Activated naive CD8-positive, alpha-beta T cell treated with anti-CD3 and anti-CD28 coated beads, Interleukin-2, amount 10 ng/mL, durations not matched to agents 7 days and 5 days (primary cell): ENCODE measurements around the gene DLG2. TPM values are rescaled to one million over a fixed set of nuclear protein-coding genes. Genes with fewer than 3 reads are reported as not detected.

Experiments used
- ATAC-seq: fragments of 150-1000 bp; cut with Tn5 transposase; one replicate; pipeline ENCODE4 v1.10.0; 2021; ENCODE audit warnings: low read depth, moderate library complexity
- POLR2A ChIA-PET: fragments of 350-600 bp; sonication (Branson Sonifier 250); formaldehyde crosslinking; loops from one replicate; lab custom pipeline; 2021; ENCODE audit warnings: antibody characterized with exemption; lab: Charles Lee
- DNase-seq: peaks from one replicate; pipeline ENCODE4 v3.0.0; 2021
- H3K27ac Mint-ChIP-seq: one replicate; pipeline ENCODE4 v1.8.0; 2022; ENCODE audit warnings: mild to moderate bottlenecking, mixed read lengths
- H3K27me3 Mint-ChIP-seq: one replicate; pipeline ENCODE4 v1.8.0; 2022; ENCODE audit warnings: mild to moderate bottlenecking, moderate library complexity, mixed read lengths
- H3K36me3 Mint-ChIP-seq: one replicate; pipeline ENCODE4 v1.8.0; 2021; ENCODE audit warnings: mild to moderate bottlenecking, mixed read lengths
- H3K4me1 Mint-ChIP-seq: one replicate; pipeline ENCODE4 v1.8.0; 2021; ENCODE audit warnings: mixed read lengths
- H3K4me3 Mint-ChIP-seq: one replicate; pipeline ENCODE4 v1.8.0; 2022; ENCODE audit warnings: mild to moderate bottlenecking, moderate library complexity, mixed read lengths
- H3K9me3 Mint-ChIP-seq: one replicate; pipeline ENCODE4 v1.8.0; 2021; ENCODE audit warnings: mixed read lengths
- total RNA-seq, 2 experiments: library from RNA; stranded (reverse); gene quantifications; one replicate each; pipeline ENCODE4 v1.2.3, GENCODE V29; 2021

Gene DLG2
- total RNA-seq, 2 experiments from 2014 or later: 2.6 to 3.4 TPM

DNA sequence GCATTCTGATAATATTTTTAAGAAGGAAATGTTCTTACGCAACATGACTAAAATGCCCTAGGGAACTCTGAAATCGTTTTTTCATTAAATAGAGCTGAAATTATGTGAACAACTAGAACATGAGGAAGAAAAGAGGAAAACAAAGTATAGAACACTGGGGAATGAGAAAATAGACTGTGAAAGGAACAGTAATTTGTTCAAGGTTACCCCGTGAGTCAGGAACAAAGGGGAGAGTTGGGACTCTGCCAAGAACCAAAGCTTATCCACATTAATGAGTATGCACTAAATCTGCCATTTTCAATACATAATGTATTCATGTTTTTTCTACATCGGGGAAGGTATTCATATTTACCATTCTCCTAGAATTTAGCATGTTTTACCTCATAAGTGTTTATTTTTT lies 1379.2 kb downstream of the DLG2 start:
- no peak overlapping the region for H3K4me3 Mint-ChIP-seq
- ATAC-seq: no peak
- H3K36me3 Mint-ChIP-seq: no peaks in the 10 kb centered on the region
- H3K9me3 Mint-ChIP-seq: peaks cover 1% of the 10 kb centered on the region
- H3K27ac Mint-ChIP-seq: no peak overlapping the region
- no peaks in the 10 kb centered on the region for H3K4me1 Mint-ChIP-seq
- H3K27me3 Mint-ChIP-seq: no peaks in the 10 kb centered on the region
- POLR2A ChIA-PET: no interaction called here
- no peak for DNase-seq

GRCh38 chr11:84247129-84247528 lies 1380.0 kb downstream of the DLG2 start:
- Mint-ChIP-seq H3K27ac (no peak overlapping the region), H3K4me1 (no peaks in the 10 kb centered on the region), H3K9me3 (peaks cover 1% of the 10 kb centered on the region), H3K27me3 (no peaks in the 10 kb centered on the region), H3K4me3 (no peak overlapping the region), H3K36me3 (no peaks in the 10 kb centered on the region)
- POLR2A ChIA-PET: no interaction called here
- ATAC-seq (no peak), DNase-seq (no peak)

GRCh38 chr11:84243629-84244263 lies 1383.4 kb downstream of the DLG2 start:
- Mint-ChIP-seq H3K27ac (no peak overlapping the region), H3K9me3 (peaks cover 3% of the 10 kb centered on the region), H3K4me3 (no peak overlapping the region), H3K36me3 (no peaks in the 10 kb centered on the region), H3K4me1 (no peaks in the 10 kb centered on the region), H3K27me3 (no peaks in the 10 kb centered on the region)
- POLR2A ChIA-PET: no interaction called here
- no peak for ATAC-seq
- no peak for DNase-seq

- ATAC-seq: no peak
- Mint-ChIP-seq H3K4me3 (no peak overlapping the region), H3K36me3 (no peaks in the 10 kb centered on the region), H3K4me1 (no peaks in the 10 kb centered on the region), H3K9me3 (peaks cover 3% of the 10 kb centered on the region), H3K27me3 (no peaks in the 10 kb centered on the region), H3K27ac (no peak overlapping the region)
- DNase-seq: no peak
- POLR2A ChIA-PET: no interaction called here
These were observed 1385.6 kb downstream of the DLG2 start for GRCh38 chr11:84241343-84242131.

- DNase-seq (no peak), ATAC-seq (no peak)
- H3K9me3 Mint-ChIP-seq: peaks cover 3% of the 10 kb centered on the region
- no peaks in the 10 kb centered on the region for H3K36me3 Mint-ChIP-seq
- no peaks in the 10 kb centered on the region for H3K27me3 Mint-ChIP-seq
- POLR2A ChIA-PET: no interaction called here
- H3K4me1 Mint-ChIP-seq: no peaks in the 10 kb centered on the region
- no peak overlapping the region for H3K27ac Mint-ChIP-seq
- H3K4me3 Mint-ChIP-seq: no peak overlapping the region
These were observed 1386.3 kb downstream of the DLG2 start for GRCh38 chr11:84240847-84241246.

DNA sequence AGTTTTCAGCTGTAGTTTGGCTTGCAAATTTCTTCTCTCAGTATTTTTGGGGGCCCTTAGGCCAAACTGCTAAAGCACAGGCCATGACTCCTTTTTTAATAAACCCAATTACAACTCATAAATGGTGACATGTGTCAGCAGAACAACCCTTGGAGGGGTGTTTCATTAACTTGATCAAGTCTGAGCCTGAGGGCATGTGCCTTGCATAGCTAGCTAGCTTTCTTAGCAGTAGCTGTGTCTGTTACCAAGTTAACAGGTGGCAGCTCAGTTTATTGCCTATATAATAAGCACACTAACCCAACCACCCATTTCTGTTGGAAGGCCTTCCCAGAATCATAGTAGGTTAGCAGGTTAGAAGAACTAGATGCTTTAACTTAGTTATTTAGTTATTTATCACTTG lies 1390.7 kb downstream of the DLG2 start:
- ATAC-seq (no peak), DNase-seq (no peak)
- Mint-ChIP-seq H3K27me3 (no peaks in the 10 kb centered on the region), H3K27ac (no peak overlapping the region), H3K4me1 (no peaks in the 10 kb centered on the region), H3K9me3 (peaks cover 3% of the 10 kb centered on the region), H3K4me3 (no peak overlapping the region), H3K36me3 (no peaks in the 10 kb centered on the region)
- POLR2A ChIA-PET: no interaction called here

DNA sequence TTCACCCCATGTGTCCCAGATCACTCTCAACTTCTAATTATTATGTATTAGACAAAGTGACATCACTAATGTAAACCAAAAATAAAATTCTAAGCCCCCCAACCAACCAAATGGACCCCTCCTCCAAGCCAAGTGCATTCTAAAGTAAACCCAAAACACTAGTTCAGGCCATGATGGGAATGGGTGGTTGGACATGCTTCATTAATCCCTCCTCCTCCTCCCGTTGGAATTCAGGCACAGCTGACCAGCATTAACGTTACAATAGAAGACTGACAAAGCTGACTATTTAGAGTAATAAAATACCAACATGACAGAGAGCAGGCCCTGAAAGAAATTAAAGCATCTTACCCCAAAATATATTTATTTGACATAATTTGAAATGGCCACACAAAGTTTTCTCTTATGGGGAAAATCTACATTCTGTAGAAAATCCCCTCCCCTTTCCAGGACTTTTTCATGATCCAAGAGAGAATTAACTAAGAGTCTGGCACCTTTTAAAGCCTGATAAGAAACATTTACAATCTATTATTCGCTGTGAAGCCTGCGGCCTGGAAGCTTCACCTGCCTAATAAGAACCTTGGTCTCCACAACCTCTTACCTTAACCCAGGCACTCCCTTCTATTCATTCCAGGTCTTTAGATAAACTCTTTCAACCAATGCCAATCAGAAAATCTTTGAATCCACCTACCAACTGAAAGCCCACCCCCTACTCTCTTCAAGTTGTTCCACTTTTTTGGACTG lies 1392.5 kb downstream of the DLG2 start:
- H3K36me3 Mint-ChIP-seq: no peaks in the 10 kb centered on the region
- no peaks in the 10 kb centered on the region for H3K27me3 Mint-ChIP-seq
- POLR2A ChIA-PET: no interaction called here
- no peak for ATAC-seq
- H3K9me3 Mint-ChIP-seq: peaks cover 1% of the 10 kb centered on the region
- H3K4me1 Mint-ChIP-seq: no peaks in the 10 kb centered on the region
- H3K27ac Mint-ChIP-seq: no peak overlapping the region
- no peak for DNase-seq
- no peak overlapping the region for H3K4me3 Mint-ChIP-seq

DNA sequence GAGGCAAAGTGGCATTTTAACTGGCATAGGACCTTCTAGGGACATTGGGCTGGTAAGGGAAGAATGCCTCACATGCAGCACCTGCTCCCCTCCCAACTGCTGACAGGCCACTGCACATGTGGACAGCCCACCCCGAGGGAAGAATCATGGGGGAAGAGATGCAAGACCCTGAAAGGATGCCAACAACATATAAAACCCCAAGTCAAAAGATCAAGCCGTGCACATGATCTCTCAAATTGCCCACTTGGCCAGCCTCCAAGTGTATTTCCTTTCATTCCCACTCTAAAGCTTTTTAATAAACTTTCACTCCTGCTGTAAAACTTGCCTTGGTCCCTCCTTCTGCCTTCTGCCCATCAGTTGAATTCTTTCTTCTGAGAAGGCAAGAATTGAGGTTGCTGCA lies 1393.1 kb downstream of the DLG2 start:
- POLR2A ChIA-PET: no interaction called here
- no peak overlapping the region for H3K27ac Mint-ChIP-seq
- DNase-seq (no peak), ATAC-seq (no peak)
- no peaks in the 10 kb centered on the region for H3K27me3 Mint-ChIP-seq
- H3K4me3 Mint-ChIP-seq: no peak overlapping the region
- no peaks in the 10 kb centered on the region for H3K36me3 Mint-ChIP-seq
- peaks cover 1% of the 10 kb centered on the region for H3K9me3 Mint-ChIP-seq
- no peaks in the 10 kb centered on the region for H3K4me1 Mint-ChIP-seq

DNA sequence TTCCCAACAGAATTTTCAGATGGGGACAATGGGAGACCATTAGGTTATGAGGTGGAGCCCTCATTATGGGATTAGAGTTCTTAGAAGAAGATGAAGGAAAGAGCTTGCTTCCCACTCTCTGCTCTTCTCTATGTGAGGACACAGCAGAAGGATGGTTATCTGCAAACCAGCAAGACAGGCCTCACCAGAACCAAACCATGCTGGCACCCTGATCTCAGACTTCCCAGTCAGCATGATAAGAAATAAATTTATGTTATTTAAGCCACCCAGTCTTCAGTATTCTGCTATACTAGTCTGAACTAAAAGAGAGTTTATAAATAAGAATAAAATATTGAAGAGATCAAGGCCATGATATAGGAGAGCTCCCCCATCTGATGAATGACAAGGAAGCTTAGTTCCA lies 1394.6 kb downstream of the DLG2 start:
- H3K4me1 Mint-ChIP-seq: no peaks in the 10 kb centered on the region
- ATAC-seq: no peak
- DNase-seq: no peak
- no peak overlapping the region for H3K4me3 Mint-ChIP-seq
- H3K27me3 Mint-ChIP-seq: no peaks in the 10 kb centered on the region
- no peaks in the 10 kb centered on the region for H3K36me3 Mint-ChIP-seq
- H3K9me3 Mint-ChIP-seq: no peaks in the 10 kb centered on the region
- H3K27ac Mint-ChIP-seq: no peak overlapping the region
- POLR2A ChIA-PET: no interaction called here

GRCh38 chr11:84230402-84230801 lies 1396.7 kb downstream of the DLG2 start:
- H3K27me3 Mint-ChIP-seq: no peaks in the 10 kb centered on the region
- no peaks in the 10 kb centered on the region for H3K9me3 Mint-ChIP-seq
- no peaks in the 10 kb centered on the region for H3K36me3 Mint-ChIP-seq
- POLR2A ChIA-PET: no interaction called here
- no peak overlapping the region for H3K27ac Mint-ChIP-seq
- DNase-seq (no peak), ATAC-seq (no peak)
- no peak overlapping the region for H3K4me3 Mint-ChIP-seq
- H3K4me1 Mint-ChIP-seq: no peaks in the 10 kb centered on the region

DNA sequence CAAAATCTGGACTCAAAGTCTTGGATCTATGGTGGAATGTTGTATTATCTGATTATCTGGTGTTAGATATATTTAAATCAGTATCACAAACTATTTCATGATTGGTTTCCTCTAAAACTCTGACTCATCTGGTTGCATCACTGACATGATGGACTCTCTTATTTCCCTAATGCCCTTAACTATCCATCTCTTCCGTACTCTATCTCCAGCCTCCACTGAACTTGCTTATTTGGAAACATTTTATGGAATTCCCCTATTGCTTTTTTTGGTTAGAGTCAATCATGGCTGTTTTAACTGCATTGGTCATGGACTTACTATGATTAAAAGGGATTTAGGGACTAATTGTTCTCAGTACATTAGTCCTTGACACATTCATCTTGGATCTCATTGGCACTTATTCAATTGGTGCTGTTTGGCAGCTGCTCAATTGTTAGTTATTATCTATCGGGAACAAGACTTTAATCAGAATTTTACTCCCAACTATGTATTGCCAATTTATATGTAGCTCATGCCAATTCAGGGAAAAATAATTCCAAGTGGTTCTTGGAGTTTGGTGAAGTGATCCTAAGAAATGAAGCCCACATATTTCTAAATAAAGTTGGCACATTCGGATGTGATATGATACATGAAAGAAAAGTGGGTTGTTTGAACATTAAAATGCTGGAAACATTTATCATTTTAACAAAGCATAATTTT lies 1399.0 kb downstream of the DLG2 start:
- ATAC-seq: no peak
- Mint-ChIP-seq H3K4me1 (no peaks in the 10 kb centered on the region), H3K4me3 (no peak overlapping the region), H3K27ac (no peak overlapping the region), H3K9me3 (no peaks in the 10 kb centered on the region), H3K27me3 (no peaks in the 10 kb centered on the region), H3K36me3 (no peaks in the 10 kb centered on the region)
- DNase-seq: no peak
- POLR2A ChIA-PET: no interaction called here

DNA sequence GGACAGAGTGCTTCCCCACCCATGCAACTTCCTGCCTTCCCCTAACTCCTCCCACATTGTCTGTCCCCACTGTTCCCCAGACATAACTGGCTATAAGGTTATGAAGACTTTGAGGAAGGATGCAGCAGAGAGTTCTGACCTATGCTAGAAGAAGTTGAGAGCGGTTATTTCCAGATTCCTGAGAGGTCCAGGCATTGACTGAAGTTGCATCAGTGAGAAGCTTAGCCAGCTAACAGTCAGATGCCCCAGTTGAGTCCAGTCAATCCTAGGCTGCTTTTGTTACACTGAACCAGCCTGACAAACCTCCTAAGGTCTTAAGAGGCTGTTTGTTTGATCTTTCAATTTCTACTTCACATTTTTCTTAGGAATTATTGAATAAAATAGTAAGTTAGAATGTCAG lies 1403.1 kb downstream of the DLG2 start:
- Mint-ChIP-seq H3K36me3 (no peaks in the 10 kb centered on the region), H3K27me3 (no peaks in the 10 kb centered on the region), H3K9me3 (peaks cover 3% of the 10 kb centered on the region), H3K27ac (no peak overlapping the region), H3K4me1 (no peaks in the 10 kb centered on the region), H3K4me3 (no peak overlapping the region)
- ATAC-seq: no peak
- POLR2A ChIA-PET: no interaction called here
- DNase-seq: no peak

DNA sequence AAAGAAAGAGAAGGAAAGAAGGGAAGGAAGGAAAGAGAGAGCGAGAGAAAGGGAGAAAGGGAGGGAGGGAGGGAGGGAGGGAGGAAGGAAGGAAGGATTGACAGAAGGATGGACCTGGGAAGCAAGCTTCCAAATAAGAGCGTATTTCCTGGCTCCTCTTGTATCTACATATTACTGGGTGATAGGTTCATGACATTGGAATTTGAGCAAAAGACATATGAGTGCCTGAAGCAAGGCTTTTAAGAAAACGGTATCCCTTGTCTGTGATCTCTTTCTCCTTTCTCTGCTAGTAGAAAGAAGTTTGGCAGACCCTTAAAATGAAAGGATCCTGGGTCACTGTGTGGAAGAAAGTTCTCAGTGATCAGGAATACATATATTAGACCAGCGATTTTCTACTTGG lies 1408.8 kb downstream of the DLG2 start:
- H3K27me3 Mint-ChIP-seq: no peaks in the 10 kb centered on the region
- no peaks in the 10 kb centered on the region for H3K4me1 Mint-ChIP-seq
- ATAC-seq (no peak), DNase-seq (no peak)
- no peak overlapping the region for H3K4me3 Mint-ChIP-seq
- H3K27ac Mint-ChIP-seq: no peak overlapping the region
- no peaks in the 10 kb centered on the region for H3K36me3 Mint-ChIP-seq
- POLR2A ChIA-PET: no interaction called here
- peaks cover 7% of the 10 kb centered on the region for H3K9me3 Mint-ChIP-seq
